GM12878 (cell line): ENCODE measurements around the gene KLK2. TPM values are rescaled to one million over a fixed set of nuclear protein-coding genes. Genes with fewer than 3 reads are reported as not detected.

Experiments
- ATAC-seq: fragments of 200-7000 bp; cut with Tn5 transposase; 3 replicates; pipeline ENCODE4 v1.9.1; 2020; ENCODE audit warnings: mild to moderate bottlenecking, moderate library complexity
- BruUV-seq: library from RNA; stranded (reverse); fragments of 400-500 nt; replicated peaks from 2 replicates; lab custom pipeline; 2021; lab: Mats Ljungman, UMichigan
- CTCF ChIA-PET: fragments of 300-600 bp; sonication (Branson Sonifier 250); formaldehyde crosslinking; extraction: SDS; loops from one replicate; lab custom pipeline; 2021; ENCODE audit warnings: inconsistent platforms; lab: Yijun Ruan, JAX
- POLR2A ChIA-PET: fragments of 350-600 bp; formaldehyde crosslinking; extraction: SDS; loops from one replicate; lab custom pipeline; 2021; ENCODE audit warnings: inconsistent platforms; lab: Charles Lee
- RAD21 ChIA-PET: fragments of 300-600 bp; sonication (Branson Sonifier 250); formaldehyde crosslinking; loops from one replicate; lab custom pipeline; 2023; ENCODE audit warnings: antibody characterized with exemption; ENCODE audit not compliant: unreplicated experiment; lab: Charles Lee
- SMC1A ChIA-PET: fragments of 300-600 bp; sonication (Branson Sonifier 250); formaldehyde crosslinking; loops from one replicate; lab custom pipeline; 2023; ENCODE audit not compliant: unreplicated experiment, uncharacterized antibody; lab: Charles Lee
- DNase-seq: peaks from one replicate; pipeline ENCODE4 v3.0.0-alpha.2; 2011; ENCODE audit warnings: low read depth, low spot score
- FAIRE-seq: peaks from 3 replicates; lab custom pipeline; 2011; peaks lifted over from hg19 to GRCh38; lab: Jason Lieb, UNC
- H2AFZ ChIP-seq: 2 replicates; pipeline ENCODE4 v1.6.0; 2011; ENCODE audit warnings: low read depth, low read length, control low read depth; ENCODE audit not compliant: control insufficient read depth
- H3K27ac ChIP-seq: 2 replicates; pipeline ENCODE4 v1.5.1; 2011; ENCODE audit warnings: control low read depth; ENCODE audit not compliant: control insufficient read depth, insufficient read depth
- H3K27me3 ChIP-seq, 2 experiments: replicated peaks in 1 of 2; 2 replicates each; pipeline versions ENCODE4 v1.6.0 to v1.6.1; 2011; ENCODE audit warnings: low read length in 1 of 2; ENCODE audit not compliant: control insufficient read depth in 2 of 2, insufficient read depth in 2 of 2
- H3K36me3 ChIP-seq, 2 experiments: 2 replicates each; pipeline ENCODE4 v1.5.1; 2011; ENCODE audit warnings: low read length in 1 of 2; ENCODE audit not compliant: control insufficient read depth in 2 of 2, insufficient read depth in 2 of 2
- H3K4me1 ChIP-seq: 2 replicates; pipeline ENCODE4 v1.6.1; 2011; ENCODE audit warnings: mild to moderate bottlenecking, low read length, moderate library complexity, mixed read lengths; ENCODE audit not compliant: control insufficient read depth, insufficient read depth
- H3K4me2 ChIP-seq: 2 replicates; pipeline ENCODE4 v1.6.0; 2011; ENCODE audit warnings: control low read depth; ENCODE audit not compliant: control insufficient read depth, insufficient read depth
- H3K4me3 ChIP-seq: fragments of 200-600 bp; sonication (generic); 2 replicates; pipeline ENCODE4 v1.5.1; 2016
- H3K79me2 ChIP-seq: 2 replicates; pipeline ENCODE4 v1.6.0; 2011; ENCODE audit warnings: low read length; ENCODE audit not compliant: control insufficient read depth, insufficient read depth
- H3K9ac ChIP-seq: 2 replicates; pipeline ENCODE4 v1.8.0; 2011; ENCODE audit warnings: low read length, control low read depth, mixed read lengths; ENCODE audit not compliant: control insufficient read depth, insufficient read depth
- H3K9me3 ChIP-seq: replicated peaks from 3 replicates; pipeline ENCODE4 v1.5.1; 2011; ENCODE audit warnings: mild to moderate bottlenecking, low read length; ENCODE audit not compliant: control insufficient read depth, insufficient read depth
- H4K20me1 ChIP-seq: 2 replicates; pipeline ENCODE4 v1.6.0; 2011; ENCODE audit not compliant: control insufficient read depth, insufficient read depth
- BRCA1 ChIP-seq: IDR thresholded peaks from 2 replicates; pipeline ENCODE4 v1.6.1; 2011; ENCODE audit warnings: low read depth, low read length, improper control_type of control experiment
- YY1 ChIP-seq: IDR thresholded peaks from 2 replicates; pipeline ENCODE4 v1.6.1; 2011; ENCODE audit warnings: low read depth, mild to moderate bottlenecking, low read length
- WGBS: methylation state at CpG from one replicate; pipeline ENCODE4 v1.1.6; 2016; ENCODE audit warnings: low lambda C conversion rate; ENCODE audit not compliant: insufficient replicate concordance, insufficient coverage; ENCODE audit errors: missing lambda C conversion rate; 5-methylcytosine and 5-hydroxymethylcytosine counted together
- in situ Hi-C: fragments of 300-500 bp; cut with MboI; formaldehyde crosslinking; loops from 9 replicates; pipeline ENCODE4 v1.14.3; 2018; ENCODE audit warnings: mixed read lengths
- intact Hi-C: fragments of 100-400 bp; cut with micrococcal nuclease; formaldehyde crosslinking; loops from one replicate; pipeline ENCODE4 v1.14.2; 2022; ENCODE audit not compliant: unreplicated experiment
- polyA plus RNA-seq, 11 experiments: library from polyadenylated mRNA; depleted of rRNA in 4 of 11; unstranded in 6 of 11; stranded (reverse) in 5 of 11; fragments of >200 nt; fragmentation: Nextera tagmentation in 4 of 11; fragmentation: Illumina TruSeq in 1 of 11; extraction: Ambion mirVana in 4 of 11; extraction: Trizol in 1 of 11; gene quantifications; 1 replicate in 1 of 11; 2 replicates in 10 of 11; pipeline versions ENCODE4 v1.2.1 to v1.2.3, GENCODE V29; 2011 to 2016; ENCODE audit warnings: inconsistent platforms in 2 of 11, missing spikeins in 2 of 11, low read depth in 1 of 11
- total RNA-seq, 4 experiments: library from RNA; depleted of rRNA in 3 of 4; stranded (reverse); fragments of >200 nt in 3 of 4; fragmentation: Illumina TruSeq in 1 of 4; extraction: Trizol in 1 of 4; gene quantifications; 2 replicates each; pipeline versions ENCODE4 v1.2.1 to v1.2.3, GENCODE V29; 2013 to 2021
- TF ChIP-seq, protein P1 (sequence below): fragments of 450-650 bp; IDR thresholded peaks from 2 replicates; pipeline ENCODE4 v1.6.1; 2017; ENCODE audit warnings: mild to moderate bottlenecking
- TF ChIP-seq, protein P2 (sequence below): fragments of 450-650 bp; IDR thresholded peaks from 2 replicates; pipeline ENCODE4 v1.6.1; 2018; ENCODE audit warnings: borderline replicate concordance, mild to moderate bottlenecking; ENCODE audit not compliant: partially characterized antibody
- TF ChIP-seq, protein P3 (sequence below): IDR thresholded peaks from 2 replicates; pipeline ENCODE4 v1.6.1; 2012; ENCODE audit warnings: improper control_type of control experiment, low read depth, low read length; ENCODE audit not compliant: insufficient replicate concordance

Gene KLK2
- total and polyA plus RNA-seq, 10 of the 15 experiments (the other 5 are each of a cell fraction or from before 2014, with no cell fraction given), result 0.19 to 3.1 (median 1.2) TPM

DNA sequence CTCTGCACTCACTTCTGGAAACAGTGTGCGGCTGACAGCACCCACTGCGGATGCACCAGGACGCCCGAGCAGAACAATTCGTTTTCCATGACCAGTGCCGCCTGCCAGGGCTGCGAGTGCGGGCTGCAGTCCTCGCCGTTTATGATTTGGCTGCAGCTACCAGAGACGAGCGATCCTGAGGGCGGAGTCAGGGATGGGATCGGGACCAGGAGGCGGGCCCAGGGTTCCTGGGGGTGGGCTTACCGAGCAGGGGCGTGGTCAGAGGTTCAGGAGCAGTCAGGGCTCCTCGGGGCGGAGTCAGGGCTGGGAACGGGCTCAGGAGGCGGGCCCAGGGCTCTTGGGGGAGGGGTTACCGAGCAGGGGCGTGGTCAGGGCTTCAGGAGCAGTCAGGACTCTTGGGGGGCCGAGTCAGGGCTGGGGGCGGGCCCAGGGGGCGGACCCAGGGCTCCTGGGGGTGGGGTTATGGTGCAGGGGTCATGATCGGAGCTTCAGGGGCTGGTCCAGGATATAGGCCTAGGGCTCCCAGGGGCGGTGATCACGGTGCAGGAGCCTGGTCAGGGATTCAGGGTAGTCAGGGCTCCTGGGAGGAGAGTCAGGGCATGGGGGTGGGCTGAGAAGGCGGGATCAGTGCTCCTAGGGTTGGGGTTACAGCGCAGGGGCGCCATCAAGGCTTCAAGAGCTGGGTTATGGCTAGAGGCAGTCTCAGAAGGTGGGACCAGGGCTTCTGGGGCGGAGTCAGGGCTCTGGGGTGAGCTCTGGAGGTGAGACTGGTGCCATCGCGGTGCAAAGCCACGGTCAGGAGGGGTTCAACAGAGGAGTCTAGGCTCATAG is 36.2 kb downstream of the KLK2 start:
- no peaks in the 10 kb centered on the region for H3K79me2 ChIP-seq
- H3K4me1 ChIP-seq, result no peaks in the 10 kb centered on the region
- 34% methylated on average over 30 of the region's 36 CpGs for WGBS
- H3K27ac ChIP-seq, result no peak overlapping the region
- ChIA-PET POLR2A (no interaction called here), CTCF (interaction anchor here (0.6 to 3.6 kb wide), 2 partner anchors 12 to 82 kb away, joined by 4 to 30 read pairs; no protein-coding TSS in a partner anchor), RAD21 (interaction anchor here (0.7 kb wide), 1 partner anchor 13 kb away, joined by 3 read pairs; no protein-coding TSS in a partner anchor), SMC1A (interaction anchor here (2.0 kb wide), 1 partner anchor 12 kb away, joined by 12 read pairs; no protein-coding TSS in a partner anchor)
- H3K9me3 ChIP-seq, result no peaks in the 10 kb centered on the region; the same call in 2 of the 3 replicates
- peak; percentile 69 for ATAC-seq
- FAIRE-seq, result no peak
- no peak for DNase-seq
- H2AFZ ChIP-seq, result peak overlapping the region; percentile 39; the same call in 1 of the 2 replicates
- H3K27me3 ChIP-seq, result peaks cover 4 to 9% of the 10 kb centered on the region in 2 experiments; a peak in 3 of 4 replicates
- no peaks in the 10 kb centered on the region for H4K20me1 ChIP-seq
- TF ChIP-seq, protein P1, sequence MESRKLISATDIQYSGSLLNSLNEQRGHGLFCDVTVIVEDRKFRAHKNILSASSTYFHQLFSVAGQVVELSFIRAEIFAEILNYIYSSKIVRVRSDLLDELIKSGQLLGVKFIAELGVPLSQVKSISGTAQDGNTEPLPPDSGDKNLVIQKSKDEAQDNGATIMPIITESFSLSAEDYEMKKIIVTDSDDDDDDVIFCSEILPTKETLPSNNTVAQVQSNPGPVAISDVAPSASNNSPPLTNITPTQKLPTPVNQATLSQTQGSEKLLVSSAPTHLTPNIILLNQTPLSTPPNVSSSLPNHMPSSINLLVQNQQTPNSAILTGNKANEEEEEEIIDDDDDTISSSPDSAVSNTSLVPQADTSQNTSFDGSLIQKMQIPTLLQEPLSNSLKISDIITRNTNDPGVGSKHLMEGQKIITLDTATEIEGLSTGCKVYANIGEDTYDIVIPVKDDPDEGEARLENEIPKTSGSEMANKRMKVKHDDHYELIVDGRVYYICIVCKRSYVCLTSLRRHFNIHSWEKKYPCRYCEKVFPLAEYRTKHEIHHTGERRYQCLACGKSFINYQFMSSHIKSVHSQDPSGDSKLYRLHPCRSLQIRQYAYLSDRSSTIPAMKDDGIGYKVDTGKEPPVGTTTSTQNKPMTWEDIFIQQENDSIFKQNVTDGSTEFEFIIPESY, result no peak
- TF ChIP-seq, protein P2, sequence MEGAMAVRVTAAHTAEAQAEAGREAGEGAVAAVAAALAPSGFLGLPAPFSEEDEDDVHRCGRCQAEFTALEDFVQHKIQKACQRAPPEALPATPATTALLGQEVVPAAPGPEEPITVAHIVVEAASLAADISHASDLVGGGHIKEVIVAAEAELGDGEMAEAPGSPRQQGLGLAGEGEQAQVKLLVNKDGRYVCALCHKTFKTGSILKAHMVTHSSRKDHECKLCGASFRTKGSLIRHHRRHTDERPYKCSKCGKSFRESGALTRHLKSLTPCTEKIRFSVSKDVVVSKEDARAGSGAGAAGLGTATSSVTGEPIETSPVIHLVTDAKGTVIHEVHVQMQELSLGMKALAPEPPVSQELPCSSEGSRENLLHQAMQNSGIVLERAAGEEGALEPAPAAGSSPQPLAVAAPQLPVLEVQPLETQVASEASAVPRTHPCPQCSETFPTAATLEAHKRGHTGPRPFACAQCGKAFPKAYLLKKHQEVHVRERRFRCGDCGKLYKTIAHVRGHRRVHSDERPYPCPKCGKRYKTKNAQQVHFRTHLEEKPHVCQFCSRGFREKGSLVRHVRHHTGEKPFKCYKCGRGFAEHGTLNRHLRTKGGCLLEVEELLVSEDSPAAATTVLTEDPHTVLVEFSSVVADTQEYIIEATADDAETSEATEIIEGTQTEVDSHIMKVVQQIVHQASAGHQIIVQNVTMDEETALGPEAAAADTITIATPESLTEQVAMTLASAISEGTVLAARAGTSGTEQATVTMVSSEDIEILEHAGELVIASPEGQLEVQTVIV, result no peak
- TF ChIP-seq, protein P3, sequence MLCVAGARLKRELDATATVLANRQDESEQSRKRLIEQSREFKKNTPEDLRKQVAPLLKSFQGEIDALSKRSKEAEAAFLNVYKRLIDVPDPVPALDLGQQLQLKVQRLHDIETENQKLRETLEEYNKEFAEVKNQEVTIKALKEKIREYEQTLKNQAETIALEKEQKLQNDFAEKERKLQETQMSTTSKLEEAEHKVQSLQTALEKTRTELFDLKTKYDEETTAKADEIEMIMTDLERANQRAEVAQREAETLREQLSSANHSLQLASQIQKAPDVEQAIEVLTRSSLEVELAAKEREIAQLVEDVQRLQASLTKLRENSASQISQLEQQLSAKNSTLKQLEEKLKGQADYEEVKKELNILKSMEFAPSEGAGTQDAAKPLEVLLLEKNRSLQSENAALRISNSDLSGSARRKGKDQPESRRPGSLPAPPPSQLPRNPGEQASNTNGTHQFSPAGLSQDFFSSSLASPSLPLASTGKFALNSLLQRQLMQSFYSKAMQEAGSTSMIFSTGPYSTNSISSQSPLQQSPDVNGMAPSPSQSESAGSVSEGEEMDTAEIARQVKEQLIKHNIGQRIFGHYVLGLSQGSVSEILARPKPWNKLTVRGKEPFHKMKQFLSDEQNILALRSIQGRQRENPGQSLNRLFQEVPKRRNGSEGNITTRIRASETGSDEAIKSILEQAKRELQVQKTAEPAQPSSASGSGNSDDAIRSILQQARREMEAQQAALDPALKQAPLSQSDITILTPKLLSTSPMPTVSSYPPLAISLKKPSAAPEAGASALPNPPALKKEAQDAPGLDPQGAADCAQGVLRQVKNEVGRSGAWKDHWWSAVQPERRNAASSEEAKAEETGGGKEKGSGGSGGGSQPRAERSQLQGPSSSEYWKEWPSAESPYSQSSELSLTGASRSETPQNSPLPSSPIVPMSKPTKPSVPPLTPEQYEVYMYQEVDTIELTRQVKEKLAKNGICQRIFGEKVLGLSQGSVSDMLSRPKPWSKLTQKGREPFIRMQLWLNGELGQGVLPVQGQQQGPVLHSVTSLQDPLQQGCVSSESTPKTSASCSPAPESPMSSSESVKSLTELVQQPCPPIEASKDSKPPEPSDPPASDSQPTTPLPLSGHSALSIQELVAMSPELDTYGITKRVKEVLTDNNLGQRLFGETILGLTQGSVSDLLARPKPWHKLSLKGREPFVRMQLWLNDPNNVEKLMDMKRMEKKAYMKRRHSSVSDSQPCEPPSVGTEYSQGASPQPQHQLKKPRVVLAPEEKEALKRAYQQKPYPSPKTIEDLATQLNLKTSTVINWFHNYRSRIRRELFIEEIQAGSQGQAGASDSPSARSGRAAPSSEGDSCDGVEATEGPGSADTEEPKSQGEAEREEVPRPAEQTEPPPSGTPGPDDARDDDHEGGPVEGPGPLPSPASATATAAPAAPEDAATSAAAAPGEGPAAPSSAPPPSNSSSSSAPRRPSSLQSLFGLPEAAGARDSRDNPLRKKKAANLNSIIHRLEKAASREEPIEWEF, result no peak
- TF ChIP-seq YY1 (no peak), BRCA1 (no peak)
- in situ Hi-C loops, result no loop called here
- H3K9ac ChIP-seq, result no peak overlapping the region
- no peaks in the 10 kb centered on the region for H3K36me3 ChIP-seq
- H3K4me2 ChIP-seq, result peak overlapping the region; percentile 74
- H3K4me3 ChIP-seq, result peak overlapping the region; percentile 47; the same call in 1 of the 2 replicates
- BruUV-seq, result no TSS peak
- intact Hi-C loops, result no loop called here
